ENCODE measurements around the gene ATOH1.

GRCh38 chr4:93810340-93810992 lies 18.1 kb upstream of the ATOH1 start:
- TF ChIP-seq POLR2A (IDR thresholded peaks at IDR 0.05), result no peak
- no peak for TF ChIP-seq CTCF (IDR thresholded peaks at IDR 0.05)
- no peak for TF ChIP-seq POLR2AphosphoS5 (IDR thresholded peaks at IDR 0.05)

Measured in stomach (tissue), 4 donors.